Measurements from ENCODE around the gene GALR1.

DNA sequence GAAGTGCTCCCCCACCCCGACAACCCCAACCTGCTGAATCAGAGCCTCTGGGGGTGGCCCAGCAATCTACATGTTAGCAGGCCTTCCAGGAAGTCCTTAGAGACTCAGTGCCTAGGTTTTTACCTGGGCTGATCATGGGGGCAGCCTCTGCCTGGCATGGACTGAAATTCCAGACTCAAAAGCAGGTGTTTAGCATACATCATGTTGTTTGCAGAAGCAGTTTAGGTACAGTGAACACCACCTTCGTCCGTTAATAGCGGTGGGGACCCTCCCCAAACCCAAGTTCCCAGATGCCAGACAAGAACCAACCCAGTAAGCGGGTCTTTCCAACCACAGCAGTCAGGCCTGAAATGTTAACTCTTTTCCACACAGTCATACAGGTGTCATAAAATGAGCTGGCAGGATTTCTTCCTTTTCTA is 26.4 kb upstream of the GALR1 start:
- TF ChIP-seq, protein P1, sequence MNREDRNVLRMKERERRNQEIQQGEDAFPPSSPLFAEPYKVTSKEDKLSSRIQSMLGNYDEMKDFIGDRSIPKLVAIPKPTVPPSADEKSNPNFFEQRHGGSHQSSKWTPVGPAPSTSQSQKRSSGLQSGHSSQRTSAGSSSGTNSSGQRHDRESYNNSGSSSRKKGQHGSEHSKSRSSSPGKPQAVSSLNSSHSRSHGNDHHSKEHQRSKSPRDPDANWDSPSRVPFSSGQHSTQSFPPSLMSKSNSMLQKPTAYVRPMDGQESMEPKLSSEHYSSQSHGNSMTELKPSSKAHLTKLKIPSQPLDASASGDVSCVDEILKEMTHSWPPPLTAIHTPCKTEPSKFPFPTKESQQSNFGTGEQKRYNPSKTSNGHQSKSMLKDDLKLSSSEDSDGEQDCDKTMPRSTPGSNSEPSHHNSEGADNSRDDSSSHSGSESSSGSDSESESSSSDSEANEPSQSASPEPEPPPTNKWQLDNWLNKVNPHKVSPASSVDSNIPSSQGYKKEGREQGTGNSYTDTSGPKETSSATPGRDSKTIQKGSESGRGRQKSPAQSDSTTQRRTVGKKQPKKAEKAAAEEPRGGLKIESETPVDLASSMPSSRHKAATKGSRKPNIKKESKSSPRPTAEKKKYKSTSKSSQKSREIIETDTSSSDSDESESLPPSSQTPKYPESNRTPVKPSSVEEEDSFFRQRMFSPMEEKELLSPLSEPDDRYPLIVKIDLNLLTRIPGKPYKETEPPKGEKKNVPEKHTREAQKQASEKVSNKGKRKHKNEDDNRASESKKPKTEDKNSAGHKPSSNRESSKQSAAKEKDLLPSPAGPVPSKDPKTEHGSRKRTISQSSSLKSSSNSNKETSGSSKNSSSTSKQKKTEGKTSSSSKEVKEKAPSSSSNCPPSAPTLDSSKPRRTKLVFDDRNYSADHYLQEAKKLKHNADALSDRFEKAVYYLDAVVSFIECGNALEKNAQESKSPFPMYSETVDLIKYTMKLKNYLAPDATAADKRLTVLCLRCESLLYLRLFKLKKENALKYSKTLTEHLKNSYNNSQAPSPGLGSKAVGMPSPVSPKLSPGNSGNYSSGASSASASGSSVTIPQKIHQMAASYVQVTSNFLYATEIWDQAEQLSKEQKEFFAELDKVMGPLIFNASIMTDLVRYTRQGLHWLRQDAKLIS (CRISPR knock-in tag; IDR thresholded peaks at IDR 0.05; ENCODE audit: borderline replicate concordance) = no peak
- TF ChIP-seq GRHL2 (CRISPR knock-in tag; IDR thresholded peaks at IDR 0.05; ENCODE audit: insufficient replicate concordance, severe bottlenecking) = no peak
- no peak for TF ChIP-seq TEAD1 (CRISPR knock-in tag; IDR thresholded peaks at IDR 0.05)
- TF ChIP-seq, protein P2, sequence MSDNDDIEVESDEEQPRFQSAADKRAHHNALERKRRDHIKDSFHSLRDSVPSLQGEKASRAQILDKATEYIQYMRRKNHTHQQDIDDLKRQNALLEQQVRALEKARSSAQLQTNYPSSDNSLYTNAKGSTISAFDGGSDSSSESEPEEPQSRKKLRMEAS (CRISPR knock-in tag; IDR thresholded peaks at IDR 0.05) = no peak
- TF ChIP-seq, protein P3, sequence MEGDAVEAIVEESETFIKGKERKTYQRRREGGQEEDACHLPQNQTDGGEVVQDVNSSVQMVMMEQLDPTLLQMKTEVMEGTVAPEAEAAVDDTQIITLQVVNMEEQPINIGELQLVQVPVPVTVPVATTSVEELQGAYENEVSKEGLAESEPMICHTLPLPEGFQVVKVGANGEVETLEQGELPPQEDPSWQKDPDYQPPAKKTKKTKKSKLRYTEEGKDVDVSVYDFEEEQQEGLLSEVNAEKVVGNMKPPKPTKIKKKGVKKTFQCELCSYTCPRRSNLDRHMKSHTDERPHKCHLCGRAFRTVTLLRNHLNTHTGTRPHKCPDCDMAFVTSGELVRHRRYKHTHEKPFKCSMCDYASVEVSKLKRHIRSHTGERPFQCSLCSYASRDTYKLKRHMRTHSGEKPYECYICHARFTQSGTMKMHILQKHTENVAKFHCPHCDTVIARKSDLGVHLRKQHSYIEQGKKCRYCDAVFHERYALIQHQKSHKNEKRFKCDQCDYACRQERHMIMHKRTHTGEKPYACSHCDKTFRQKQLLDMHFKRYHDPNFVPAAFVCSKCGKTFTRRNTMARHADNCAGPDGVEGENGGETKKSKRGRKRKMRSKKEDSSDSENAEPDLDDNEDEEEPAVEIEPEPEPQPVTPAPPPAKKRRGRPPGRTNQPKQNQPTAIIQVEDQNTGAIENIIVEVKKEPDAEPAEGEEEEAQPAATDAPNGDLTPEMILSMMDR (IDR thresholded peaks at IDR 0.05) = no peak
- TF ChIP-seq OVOL2 (CRISPR knock-in tag; IDR thresholded peaks at IDR 0.05; ENCODE audit: borderline replicate concordance) = no peak
- TF ChIP-seq, protein P4, sequence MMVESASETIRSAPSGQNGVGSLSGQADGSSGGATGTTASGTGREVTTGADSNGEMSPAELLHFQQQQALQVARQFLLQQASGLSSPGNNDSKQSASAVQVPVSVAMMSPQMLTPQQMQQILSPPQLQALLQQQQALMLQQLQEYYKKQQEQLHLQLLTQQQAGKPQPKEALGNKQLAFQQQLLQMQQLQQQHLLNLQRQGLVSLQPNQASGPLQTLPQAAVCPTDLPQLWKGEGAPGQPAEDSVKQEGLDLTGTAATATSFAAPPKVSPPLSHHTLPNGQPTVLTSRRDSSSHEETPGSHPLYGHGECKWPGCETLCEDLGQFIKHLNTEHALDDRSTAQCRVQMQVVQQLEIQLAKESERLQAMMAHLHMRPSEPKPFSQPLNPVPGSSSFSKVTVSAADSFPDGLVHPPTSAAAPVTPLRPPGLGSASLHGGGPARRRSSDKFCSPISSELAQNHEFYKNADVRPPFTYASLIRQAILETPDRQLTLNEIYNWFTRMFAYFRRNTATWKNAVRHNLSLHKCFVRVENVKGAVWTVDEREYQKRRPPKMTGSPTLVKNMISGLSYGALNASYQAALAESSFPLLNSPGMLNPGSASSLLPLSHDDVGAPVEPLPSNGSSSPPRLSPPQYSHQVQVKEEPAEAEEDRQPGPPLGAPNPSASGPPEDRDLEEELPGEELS (CRISPR knock-in tag; IDR thresholded peaks at IDR 0.05) = no peak
- no peak for TF ChIP-seq ETV6 (CRISPR knock-in tag; IDR thresholded peaks at IDR 0.05)
- TF ChIP-seq, protein P5, sequence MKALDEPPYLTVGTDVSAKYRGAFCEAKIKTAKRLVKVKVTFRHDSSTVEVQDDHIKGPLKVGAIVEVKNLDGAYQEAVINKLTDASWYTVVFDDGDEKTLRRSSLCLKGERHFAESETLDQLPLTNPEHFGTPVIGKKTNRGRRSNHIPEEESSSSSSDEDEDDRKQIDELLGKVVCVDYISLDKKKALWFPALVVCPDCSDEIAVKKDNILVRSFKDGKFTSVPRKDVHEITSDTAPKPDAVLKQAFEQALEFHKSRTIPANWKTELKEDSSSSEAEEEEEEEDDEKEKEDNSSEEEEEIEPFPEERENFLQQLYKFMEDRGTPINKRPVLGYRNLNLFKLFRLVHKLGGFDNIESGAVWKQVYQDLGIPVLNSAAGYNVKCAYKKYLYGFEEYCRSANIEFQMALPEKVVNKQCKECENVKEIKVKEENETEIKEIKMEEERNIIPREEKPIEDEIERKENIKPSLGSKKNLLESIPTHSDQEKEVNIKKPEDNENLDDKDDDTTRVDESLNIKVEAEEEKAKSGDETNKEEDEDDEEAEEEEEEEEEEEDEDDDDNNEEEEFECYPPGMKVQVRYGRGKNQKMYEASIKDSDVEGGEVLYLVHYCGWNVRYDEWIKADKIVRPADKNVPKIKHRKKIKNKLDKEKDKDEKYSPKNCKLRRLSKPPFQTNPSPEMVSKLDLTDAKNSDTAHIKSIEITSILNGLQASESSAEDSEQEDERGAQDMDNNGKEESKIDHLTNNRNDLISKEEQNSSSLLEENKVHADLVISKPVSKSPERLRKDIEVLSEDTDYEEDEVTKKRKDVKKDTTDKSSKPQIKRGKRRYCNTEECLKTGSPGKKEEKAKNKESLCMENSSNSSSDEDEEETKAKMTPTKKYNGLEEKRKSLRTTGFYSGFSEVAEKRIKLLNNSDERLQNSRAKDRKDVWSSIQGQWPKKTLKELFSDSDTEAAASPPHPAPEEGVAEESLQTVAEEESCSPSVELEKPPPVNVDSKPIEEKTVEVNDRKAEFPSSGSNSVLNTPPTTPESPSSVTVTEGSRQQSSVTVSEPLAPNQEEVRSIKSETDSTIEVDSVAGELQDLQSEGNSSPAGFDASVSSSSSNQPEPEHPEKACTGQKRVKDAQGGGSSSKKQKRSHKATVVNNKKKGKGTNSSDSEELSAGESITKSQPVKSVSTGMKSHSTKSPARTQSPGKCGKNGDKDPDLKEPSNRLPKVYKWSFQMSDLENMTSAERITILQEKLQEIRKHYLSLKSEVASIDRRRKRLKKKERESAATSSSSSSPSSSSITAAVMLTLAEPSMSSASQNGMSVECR (CRISPR knock-in tag; IDR thresholded peaks at IDR 0.05; ENCODE audit: borderline replicate concordance) = no peak
- TF ChIP-seq, protein P6, sequence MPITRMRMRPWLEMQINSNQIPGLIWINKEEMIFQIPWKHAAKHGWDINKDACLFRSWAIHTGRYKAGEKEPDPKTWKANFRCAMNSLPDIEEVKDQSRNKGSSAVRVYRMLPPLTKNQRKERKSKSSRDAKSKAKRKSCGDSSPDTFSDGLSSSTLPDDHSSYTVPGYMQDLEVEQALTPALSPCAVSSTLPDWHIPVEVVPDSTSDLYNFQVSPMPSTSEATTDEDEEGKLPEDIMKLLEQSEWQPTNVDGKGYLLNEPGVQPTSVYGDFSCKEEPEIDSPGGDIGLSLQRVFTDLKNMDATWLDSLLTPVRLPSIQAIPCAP (CRISPR knock-in tag; IDR thresholded peaks at IDR 0.05) = no peak
- no peak for TF ChIP-seq ATF1 (CRISPR knock-in tag; IDR thresholded peaks at IDR 0.05)
- TF ChIP-seq NR3C1 (CRISPR knock-in tag; conservative IDR thresholded peaks at IDR 0.05; ENCODE audit: low read depth) = no peak
- TF ChIP-seq, protein P7, sequence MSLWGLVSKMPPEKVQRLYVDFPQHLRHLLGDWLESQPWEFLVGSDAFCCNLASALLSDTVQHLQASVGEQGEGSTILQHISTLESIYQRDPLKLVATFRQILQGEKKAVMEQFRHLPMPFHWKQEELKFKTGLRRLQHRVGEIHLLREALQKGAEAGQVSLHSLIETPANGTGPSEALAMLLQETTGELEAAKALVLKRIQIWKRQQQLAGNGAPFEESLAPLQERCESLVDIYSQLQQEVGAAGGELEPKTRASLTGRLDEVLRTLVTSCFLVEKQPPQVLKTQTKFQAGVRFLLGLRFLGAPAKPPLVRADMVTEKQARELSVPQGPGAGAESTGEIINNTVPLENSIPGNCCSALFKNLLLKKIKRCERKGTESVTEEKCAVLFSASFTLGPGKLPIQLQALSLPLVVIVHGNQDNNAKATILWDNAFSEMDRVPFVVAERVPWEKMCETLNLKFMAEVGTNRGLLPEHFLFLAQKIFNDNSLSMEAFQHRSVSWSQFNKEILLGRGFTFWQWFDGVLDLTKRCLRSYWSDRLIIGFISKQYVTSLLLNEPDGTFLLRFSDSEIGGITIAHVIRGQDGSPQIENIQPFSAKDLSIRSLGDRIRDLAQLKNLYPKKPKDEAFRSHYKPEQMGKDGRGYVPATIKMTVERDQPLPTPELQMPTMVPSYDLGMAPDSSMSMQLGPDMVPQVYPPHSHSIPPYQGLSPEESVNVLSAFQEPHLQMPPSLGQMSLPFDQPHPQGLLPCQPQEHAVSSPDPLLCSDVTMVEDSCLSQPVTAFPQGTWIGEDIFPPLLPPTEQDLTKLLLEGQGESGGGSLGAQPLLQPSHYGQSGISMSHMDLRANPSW (CRISPR knock-in tag; conservative IDR thresholded peaks at IDR 0.05; ENCODE audit: low read depth) = no peak
